A673 (cell line): ENCODE measurements around the gene RAB44.

Source experiments
- CTCF ChIP-seq: fragments of 300-800, 200-600 bp; sonication (generic); conservative IDR thresholded peaks from 2 replicates; pipeline ENCODE4 v1.5.1; 2017; ENCODE audit warnings: low read depth, mild to moderate bottlenecking, antibody characterized with exemption, low read length, moderate library complexity, mixed read lengths
- EZH2 ChIP-seq: fragments of 200-600 bp; sonication (generic); IDR thresholded peaks from 2 replicates; pipeline ENCODE4 v1.6.1; 2017; ENCODE audit warnings: borderline replicate concordance, low read depth, mild to moderate bottlenecking, mixed read lengths, antibody characterized with exemption, low read length; ENCODE audit not compliant: poor library complexity, severe bottlenecking

- TF ChIP-seq CTCF: no peak
- no peak for TF ChIP-seq EZH2
These were observed 40.4 kb upstream of the RAB44 start for GRCh38 chr6:36657271-36657670.
